H1 (cell line): ENCODE measurements around the gene UMAD1. TPM values are rescaled to one million over a fixed set of nuclear protein-coding genes. Genes with fewer than 3 reads are reported as not detected.

Experiments used
- CTCF ChIA-PET: fragments of 300-600 bp; sonication (Branson Sonifier 250); formaldehyde crosslinking; loops from one replicate; lab custom pipeline; 2021; ENCODE audit not compliant: partially characterized antibody; lab: Charles Lee
- POLR2A ChIA-PET: fragments of 300-600 bp; sonication (Branson Sonifier 250); formaldehyde crosslinking; loops from one replicate; lab custom pipeline; 2021; ENCODE audit warnings: inconsistent platforms; ENCODE audit not compliant: partially characterized antibody; lab: Charles Lee
- DNase-seq, 2 experiments: peaks; one replicate each; pipeline versions ENCODE4 v3.0.0 to v3.0.0-alpha.2; 2010 to 2022; ENCODE audit warnings: low spot score in 2 of 2, low read depth in 1 of 2, mixed read lengths in 1 of 2
- FAIRE-seq: peaks from 2 replicates; lab custom pipeline; 2011; peaks lifted over from hg19 to GRCh38; lab: Jason Lieb, UNC
- H2AFZ ChIP-seq: 2 replicates; pipeline ENCODE4 v1.8.1; 2012; ENCODE audit warnings: low read length, inconsistent platforms
- H2AK5ac ChIP-seq: 2 replicates; pipeline ENCODE4 v1.6.1; 2013; ENCODE audit warnings: low read depth, low read length
- H2BK120ac ChIP-seq: replicated peaks from 2 replicates; pipeline ENCODE3; 2013; ENCODE audit warnings: low read depth, low read length, inconsistent platforms
- H2BK12ac ChIP-seq: 2 replicates; pipeline ENCODE4 v1.6.1; 2013; ENCODE audit warnings: low read depth, low read length
- H2BK15ac ChIP-seq: 2 replicates; pipeline ENCODE4 v1.6.1; 2013; ENCODE audit warnings: low read length
- H2BK20ac ChIP-seq: 2 replicates; pipeline ENCODE4 v1.6.1; 2013; ENCODE audit warnings: low read length
- H2BK5ac ChIP-seq: 2 replicates; pipeline ENCODE4 v1.6.1; 2013; ENCODE audit warnings: low read depth, low read length
- H3K14ac ChIP-seq: 2 replicates; pipeline ENCODE4 v1.6.1; 2013; ENCODE audit warnings: inconsistent platforms; ENCODE audit not compliant: insufficient read length
- H3K18ac ChIP-seq: 2 replicates; pipeline ENCODE4 v1.6.1; 2013; ENCODE audit warnings: low read length; ENCODE audit errors: extremely low read depth
- H3K23ac ChIP-seq: 2 replicates; pipeline ENCODE4 v1.6.1; 2013; ENCODE audit warnings: inconsistent platforms; ENCODE audit not compliant: insufficient read length
- H3K23me2 ChIP-seq: 2 replicates; pipeline ENCODE4 v1.6.1; 2013; ENCODE audit warnings: low read depth, low read length
- H3K27ac ChIP-seq: 2 replicates; pipeline ENCODE4 v1.6.1; 2011; ENCODE audit warnings: low read depth, low read length, inconsistent platforms
- H3K27me3 ChIP-seq, 4 experiments: replicated peaks in 1 of 4; 1 replicate in 1 of 4; 2 replicates in 3 of 4; pipeline versions ENCODE4 v1.6.1 to v1.8.1; 2011 to 2013; ENCODE audit warnings: low read length in 3 of 4, mild to moderate bottlenecking in 3 of 4, inconsistent platforms in 2 of 4, mixed read lengths in 2 of 4, moderate library complexity in 1 of 4; ENCODE audit not compliant: control insufficient read depth in 3 of 4, insufficient read depth in 3 of 4; ENCODE audit errors: extremely low read depth in 1 of 4
- H3K36me3 ChIP-seq, 4 experiments: 2 replicates each; pipeline versions ENCODE4 v1.6.1 to v1.8.1; 2011 to 2013; ENCODE audit warnings: mild to moderate bottlenecking in 4 of 4, low read length in 3 of 4, moderate library complexity in 2 of 4, control low read depth in 1 of 4, inconsistent platforms in 1 of 4; ENCODE audit not compliant: insufficient read depth in 4 of 4, control insufficient read depth in 2 of 4
- H3K4ac ChIP-seq: replicated peaks from 2 replicates; pipeline ENCODE3; 2013; ENCODE audit warnings: low read length, low read depth, mixed read lengths, inconsistent platforms; ENCODE audit not compliant: insufficient read length
- H3K4me1 ChIP-seq, 4 experiments: replicated peaks in 1 of 4; 1 replicate in 1 of 4; 2 replicates in 3 of 4; pipeline versions ENCODE4 v1.6.1 to v1.8.1; 2011 to 2013; ENCODE audit warnings: low read length in 3 of 4, inconsistent platforms in 2 of 4, mixed read lengths in 1 of 4; ENCODE audit not compliant: insufficient read depth in 4 of 4, control insufficient read depth in 3 of 4
- H3K4me2 ChIP-seq, 2 experiments: 2 replicates each; pipeline versions ENCODE4 v1.6.1 to v1.8.1; 2011 to 2013; ENCODE audit warnings: low read depth in 2 of 2, low read length in 2 of 2, control low read depth in 1 of 2, inconsistent platforms in 1 of 2, mild to moderate bottlenecking in 1 of 2; ENCODE audit not compliant: insufficient read depth in 1 of 2
- H3K4me3 ChIP-seq, 4 experiments: fragments of 200-600, 300-600 bp in 1 of 4; sonication (generic), shearing (Covaris generic), sonication (Bioruptor Twin) in 1 of 4; 2 replicates each; pipeline versions ENCODE4 v1.5.1 to v1.8.1; 2011 to 2016; ENCODE audit warnings: low read length in 4 of 4, low read depth in 3 of 4, control low read depth in 2 of 4, inconsistent platforms in 2 of 4, mild to moderate bottlenecking in 2 of 4, mixed read lengths in 1 of 4, moderate library complexity in 1 of 4; ENCODE audit not compliant: insufficient read depth in 2 of 4; ENCODE audit errors: extremely low read depth in 1 of 4
- H3K56ac ChIP-seq: replicated peaks from 2 replicates; pipeline ENCODE3; 2013; ENCODE audit warnings: low read depth, mild to moderate bottlenecking, mixed read lengths, low read length, inconsistent platforms; ENCODE audit not compliant: insufficient read length
- H3K79me1 ChIP-seq: 2 replicates; pipeline ENCODE4 v1.6.1; 2013; ENCODE audit warnings: low read depth, low read length, control low read depth
- H3K79me2 ChIP-seq, 2 experiments: 2 replicates each; pipeline versions ENCODE4 v1.6.1 to v1.8.1; 2012 to 2013; ENCODE audit warnings: low read length in 2 of 2, mild to moderate bottlenecking in 2 of 2, inconsistent platforms in 1 of 2; ENCODE audit not compliant: insufficient read depth in 2 of 2, control insufficient read depth in 1 of 2
- H3K9ac ChIP-seq, 4 experiments: replicated peaks in 1 of 4; 1 replicate in 1 of 4; 2 replicates in 3 of 4; pipeline versions ENCODE4 v1.6.1 to v1.8.1; 2011 to 2013; ENCODE audit warnings: low read depth in 3 of 4, low read length in 3 of 4, control low read depth in 2 of 4, mild to moderate bottlenecking in 2 of 4, moderate library complexity in 2 of 4, inconsistent platforms in 1 of 4; ENCODE audit errors: extremely low read depth in 1 of 4
- H3K9me3 ChIP-seq, 2 experiments: 2 replicates each; pipeline versions ENCODE4 v1.6.1 to v1.8.1; 2012 to 2013; ENCODE audit warnings: mild to moderate bottlenecking in 2 of 2, moderate library complexity in 2 of 2, control low read depth in 1 of 2, inconsistent platforms in 1 of 2, low read depth in 1 of 2, low read length in 1 of 2, mixed read lengths in 1 of 2; ENCODE audit not compliant: insufficient read depth in 2 of 2
- H4K20me1 ChIP-seq, 2 experiments: replicated peaks in 1 of 2; 2 replicates each; pipeline versions ENCODE3 to v1.8.1; 2011 to 2013; ENCODE audit warnings: inconsistent platforms in 2 of 2, low read length in 2 of 2, mild to moderate bottlenecking in 1 of 2; ENCODE audit not compliant: insufficient read depth in 2 of 2, control insufficient read depth in 1 of 2
- H4K5ac ChIP-seq: 2 replicates; pipeline ENCODE4 v1.6.1; 2013; ENCODE audit warnings: low read length, low read depth, mixed read lengths, inconsistent platforms; ENCODE audit not compliant: insufficient read length
- H4K8ac ChIP-seq: 2 replicates; pipeline ENCODE4 v1.8.0; 2013; ENCODE audit warnings: mild to moderate bottlenecking, moderate library complexity, low read length, inconsistent platforms; ENCODE audit not compliant: insufficient read depth; ENCODE audit errors: extremely low read depth
- H4K91ac ChIP-seq: replicated peaks from 2 replicates; pipeline ENCODE3; 2013; ENCODE audit warnings: low read length, mixed read lengths, inconsistent platforms; ENCODE audit not compliant: insufficient read length
- CBX5 ChIP-seq: fragments of 300-800, 300-1000 bp; sonication (generic); IDR thresholded peaks from 2 replicates; pipeline ENCODE4 v1.7.1; 2016; ENCODE audit warnings: antibody characterized with exemption, low read length, low read depth
- CHD2 ChIP-seq: IDR thresholded peaks from 2 replicates; pipeline ENCODE4 v1.6.1; 2012; ENCODE audit warnings: low read length, improper control_type of control experiment
- CREB1 ChIP-seq: IDR thresholded peaks from 2 replicates; pipeline ENCODE4 v1.6.1; 2012; ENCODE audit warnings: inconsistent platforms
- CTBP2 ChIP-seq: IDR thresholded peaks from 2 replicates; pipeline ENCODE4 v1.7.0; 2011; ENCODE audit warnings: borderline replicate concordance, mild to moderate bottlenecking, moderate library complexity, mixed read lengths, low read length; ENCODE audit not compliant: insufficient read depth, insufficient read length
- EZH2 ChIP-seq: fragments of 200-600 bp; sonication (generic); IDR thresholded peaks from 2 replicates; pipeline ENCODE4 v1.7.1; 2012; ENCODE audit warnings: low read depth, mild to moderate bottlenecking, moderate library complexity, low read length, inconsistent platforms; ENCODE audit not compliant: severe bottlenecking
- KDM1A ChIP-seq: fragments of 200-600, 300-600 bp; sonication (generic); IDR thresholded peaks from 2 replicates; pipeline ENCODE4 v1.7.1; 2016; ENCODE audit warnings: mild to moderate bottlenecking, low read length, borderline replicate concordance
- KDM4A ChIP-seq: IDR thresholded peaks from one replicate; pipeline ENCODE4 v1.7.1; 2012; ENCODE audit warnings: low read depth, mild to moderate bottlenecking, moderate library complexity, low read length, inconsistent platforms; ENCODE audit not compliant: severe bottlenecking
- MAFK ChIP-seq: IDR thresholded peaks from 2 replicates; pipeline ENCODE4 v1.6.1; 2012; ENCODE audit warnings: low read depth, mild to moderate bottlenecking, improper control_type of control experiment, low read length
- PHF8 ChIP-seq: fragments of 200-600 bp; sonication (generic); conservative IDR thresholded peaks from 2 replicates; pipeline ENCODE4 v1.7.1; 2012; ENCODE audit warnings: low read depth, mild to moderate bottlenecking, inconsistent platforms, low read length, moderate library complexity
- RFX5 ChIP-seq: IDR thresholded peaks from 2 replicates; pipeline ENCODE4 v1.6.1; 2011; ENCODE audit warnings: low read depth, low read length, improper control_type of control experiment, borderline replicate concordance
- SP2 ChIP-seq: IDR thresholded peaks from 2 replicates; pipeline ENCODE4 v1.6.1; 2012; ENCODE audit warnings: mild to moderate bottlenecking, low read length, inconsistent platforms
- TBP ChIP-seq: IDR thresholded peaks from 2 replicates; pipeline ENCODE4 v1.6.1; 2011; ENCODE audit warnings: low read depth, low read length, improper control_type of control experiment
- TCF12 ChIP-seq: IDR thresholded peaks from 2 replicates; pipeline ENCODE4 v1.6.1; 2011; ENCODE audit warnings: low read depth, mild to moderate bottlenecking, low read length
- WGBS, 2 experiments: shearing (Covaris generic) in 1 of 2; methylation state at CpG; one replicate each; pipeline versions ENCODE4 v1.1.6 to v1.1.7; 2013 to 2015; ENCODE audit warnings: low lambda C conversion rate in 2 of 2, mixed read lengths in 2 of 2, inconsistent platforms in 1 of 2, low coverage in 1 of 2, missing lambda C conversion rate in 1 of 2; ENCODE audit not compliant: insufficient replicate concordance in 2 of 2, insufficient coverage in 1 of 2, insufficient read length in 1 of 2; ENCODE audit errors: extremely low coverage in 1 of 2, missing lambda C conversion rate in 1 of 2; 5-methylcytosine and 5-hydroxymethylcytosine counted together
- polyA plus RNA-seq, 7 experiments: library from polyadenylated mRNA; depleted of rRNA in 3 of 7; stranded (reverse) in 5 of 7; unstranded in 2 of 7; fragments of >200 nt in 5 of 7; fragments of 200-250 nt in 2 of 7; gene quantifications; 1 replicate in 5 of 7; 2 replicates in 1 of 7; 4 replicates in 1 of 7; pipeline versions ENCODE4 v1.2.1 to v1.2.3, GENCODE V29; 2011 to 2013; ENCODE audit warnings: missing spikeins in 2 of 7, mixed read lengths in 2 of 7
- total RNA-seq: library from RNA; stranded (reverse); fragmentation: NEBNext Ultra II Directional; extraction: Animal tissue kit (Norgen Biotek cat#: 25700); gene quantifications from 2 replicates; pipeline ENCODE4 v1.2.1, GENCODE V29; 2021
- TF ChIP-seq, protein P1 (sequence below): IDR thresholded peaks from 2 replicates; pipeline ENCODE4 v1.6.1; 2011; ENCODE audit warnings: low read depth, mild to moderate bottlenecking, low read length; ENCODE audit not compliant: insufficient read depth

Gene UMAD1
- total and polyA plus RNA-seq, 2 of the 8 experiments (the other 6 are each of a cell fraction or from before 2014, with no cell fraction given): 10.4 to 12.3 TPM

DNA sequence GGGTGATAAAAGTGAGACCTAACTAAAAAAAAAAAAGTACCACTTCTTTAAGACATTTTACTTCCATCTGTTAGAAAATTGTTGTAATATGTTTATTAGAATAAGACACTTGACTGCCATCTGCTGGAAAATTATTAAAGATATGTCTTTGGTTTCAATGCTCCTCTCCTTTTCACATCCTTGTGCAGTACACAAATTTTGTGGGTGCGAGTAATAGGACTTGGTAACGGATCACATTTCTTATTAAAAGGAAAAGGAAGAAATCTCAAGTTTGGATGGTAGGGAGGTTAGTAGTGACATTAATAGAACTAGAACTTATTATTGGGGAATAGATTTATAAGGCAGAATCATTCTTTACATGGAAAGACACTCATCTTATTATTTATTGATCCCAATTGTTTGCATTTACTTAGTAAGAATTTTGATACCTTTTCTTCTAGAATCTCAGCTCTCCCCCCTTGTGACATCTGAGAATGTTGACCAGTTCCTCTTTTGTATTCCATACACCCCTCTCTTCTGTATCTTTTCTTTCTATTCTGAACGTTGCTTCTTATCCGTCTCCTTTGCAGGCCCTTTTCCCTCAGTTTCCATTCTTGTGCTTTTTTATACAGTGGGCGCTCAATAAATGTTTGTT, 120.9 kb downstream of the UMAD1 start:
- CTCF ChIA-PET: interaction anchor here (0.7 to 1.3 kb wide), 3 partner anchors 80 to 158 kb away, joined by 3 read pairs; no protein-coding TSS in a partner anchor
- Histone ChIP-seq H3K9ac (no peak overlapping the region), H2BK15ac (no peak overlapping the region), H2BK12ac (no peak overlapping the region), H2BK120ac (no peak overlapping the region), H4K20me1 (no peaks in the 10 kb centered on the region), H3K36me3 (no peaks in the 10 kb centered on the region), H4K5ac (no peak overlapping the region), H2AFZ (no peak overlapping the region), H2AK5ac (no peak overlapping the region), H3K79me2 (no peaks in the 10 kb centered on the region), H3K4me2 (no peak overlapping the region), H3K23me2 (no peaks in the 10 kb centered on the region), H2BK20ac (no peak overlapping the region), H3K18ac (no peak overlapping the region), H4K8ac (no peak overlapping the region), H3K4me3 (no peak overlapping the region), H4K91ac (no peak overlapping the region), H3K23ac (no peak overlapping the region), H3K4me1 (no peaks in the 10 kb centered on the region), H3K4ac (no peak overlapping the region), H2BK5ac (no peak overlapping the region), H3K14ac (no peak overlapping the region), H3K79me1 (no peaks in the 10 kb centered on the region), H3K9me3 (no peaks in the 10 kb centered on the region), H3K27ac (no peak overlapping the region), H3K56ac (no peak overlapping the region), H3K27me3 (peaks cover 0 to 1% (median 0%) of the 10 kb centered on the region in 4 experiments; a peak in 1 of 7 replicates)
- no peak for DNase-seq
- FAIRE-seq: no peak
- WGBS, 2 experiments: 93% methylated on average over 5 of the region's 5 CpGs; no CpG with 5 or more reads in 1 of the 2 experiments
- POLR2A ChIA-PET: no interaction called here
- TF ChIP-seq PHF8 (no peak), KDM4A (no peak), SP2 (no peak), CREB1 (no peak), KDM1A (no peak), TCF12 (no peak), CBX5 (no peak), TBP (no peak), RFX5 (no peak), EZH2 (no peak), MAFK (no peak), CHD2 (no peak), CTBP2 (no peak)
- TF ChIP-seq, protein P1, sequence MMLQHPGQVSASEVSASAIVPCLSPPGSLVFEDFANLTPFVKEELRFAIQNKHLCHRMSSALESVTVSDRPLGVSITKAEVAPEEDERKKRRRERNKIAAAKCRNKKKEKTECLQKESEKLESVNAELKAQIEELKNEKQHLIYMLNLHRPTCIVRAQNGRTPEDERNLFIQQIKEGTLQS: no peak
